ENCODE data around the gene MRPL45. TPM values are rescaled to one million over a fixed set of nuclear protein-coding genes. Genes with fewer than 3 reads are reported as not detected.

MRPL45 gene
- total and polyA plus RNA-seq, 2 donors (not counting 1 experiment from before 2014, with no cell fraction given) = 13.1 to 17.6 TPM

DNA sequence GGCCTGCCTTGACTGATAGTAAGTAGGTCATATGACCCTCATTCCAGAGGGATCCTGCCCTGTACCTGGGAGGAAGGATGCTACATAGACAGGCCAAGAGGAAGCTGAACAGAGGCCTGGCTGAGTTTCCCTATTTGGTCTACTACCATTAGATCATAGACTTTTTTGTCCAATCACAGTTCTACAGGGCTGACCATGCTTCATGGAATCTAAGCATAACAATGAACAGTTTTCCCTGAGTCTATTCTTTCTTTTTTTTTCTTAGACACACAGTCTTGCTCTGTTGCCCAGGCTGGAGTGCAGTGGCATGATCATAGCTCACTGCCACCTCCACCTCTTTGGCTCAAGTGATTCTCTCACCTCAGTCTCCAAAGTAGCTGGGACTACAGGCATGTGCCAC lies 42.9 kb downstream of the MRPL45 start:
- Histone ChIP-seq H3K79me2 (ENCODE audit: control insufficient read depth, insufficient read depth, low read length) (no peaks in the 10 kb centered on the region), H2AFZ (ENCODE audit: insufficient read depth, low read depth, low read length, poor library complexity, severe bottlenecking) (no peak overlapping the region), H3K36me3 (replicated peaks in 1 of 2; ENCODE audit: control extremely low read depth in 1 of 2, control insufficient read depth in 1 of 2, extremely low read depth in 1 of 2, insufficient read depth in 2 of 2, low read length in 1 of 2) (no peaks in the 10 kb centered on the region), H3K27me3 (replicated peaks in 1 of 4; ENCODE audit: control extremely low read depth in 1 of 4, control insufficient read depth in 3 of 4, insufficient read depth in 4 of 4, low read length in 3 of 4) (no peaks in the 10 kb centered on the region), H3K9me3 (ENCODE audit: control extremely low read depth in 1 of 3, control insufficient read depth in 2 of 3, insufficient read depth in 1 of 3, low read length in 2 of 3) (no peaks in the 10 kb centered on the region), H3K9ac (ENCODE audit: low read length) (no peak overlapping the region), H3K4me3 (ENCODE audit: control extremely low read depth in 1 of 5, extremely low read depth in 1 of 5, insufficient read depth in 1 of 5, low read depth in 2 of 5, low read length in 4 of 5) (no peak overlapping the region), H3K4me2 (replicated peaks; ENCODE audit: low read depth, low read length, poor library complexity, severe bottlenecking) (no peak overlapping the region), H4K20me1 (ENCODE audit: control insufficient read depth, insufficient read depth, low read length, poor library complexity, severe bottlenecking) (no peaks in the 10 kb centered on the region), H3K4me1 (ENCODE audit: control insufficient read depth in 2 of 2, insufficient read depth in 2 of 2, low read length in 2 of 2) (no peaks in the 10 kb centered on the region), H3K27ac (ENCODE audit: low read length in 2 of 2) (no peak overlapping the region)
- intact Hi-C loops (cut with micrococcal nuclease) = no loop called here
- Mint-ChIP-seq H3K4me3 (no peak overlapping the region), H3K4me1 (no peaks in the 10 kb centered on the region), H3K27ac (no peak overlapping the region), H3K9me3 (ENCODE audit: insufficient read depth) (no peaks in the 10 kb centered on the region), H3K27me3 (peaks cover 5% of the 10 kb centered on the region)
- ATAC-seq (ENCODE audit: low read depth) (no peak), DNase-seq (no peak)
- POLR2A ChIA-PET = no interaction called here
- CTCF ChIA-PET = interaction anchor here (2.4 kb wide), 1 partner anchor 9 kb away, joined by 7 read pairs; no protein-coding TSS in a partner anchor
- TF ChIP-seq, protein P1, sequence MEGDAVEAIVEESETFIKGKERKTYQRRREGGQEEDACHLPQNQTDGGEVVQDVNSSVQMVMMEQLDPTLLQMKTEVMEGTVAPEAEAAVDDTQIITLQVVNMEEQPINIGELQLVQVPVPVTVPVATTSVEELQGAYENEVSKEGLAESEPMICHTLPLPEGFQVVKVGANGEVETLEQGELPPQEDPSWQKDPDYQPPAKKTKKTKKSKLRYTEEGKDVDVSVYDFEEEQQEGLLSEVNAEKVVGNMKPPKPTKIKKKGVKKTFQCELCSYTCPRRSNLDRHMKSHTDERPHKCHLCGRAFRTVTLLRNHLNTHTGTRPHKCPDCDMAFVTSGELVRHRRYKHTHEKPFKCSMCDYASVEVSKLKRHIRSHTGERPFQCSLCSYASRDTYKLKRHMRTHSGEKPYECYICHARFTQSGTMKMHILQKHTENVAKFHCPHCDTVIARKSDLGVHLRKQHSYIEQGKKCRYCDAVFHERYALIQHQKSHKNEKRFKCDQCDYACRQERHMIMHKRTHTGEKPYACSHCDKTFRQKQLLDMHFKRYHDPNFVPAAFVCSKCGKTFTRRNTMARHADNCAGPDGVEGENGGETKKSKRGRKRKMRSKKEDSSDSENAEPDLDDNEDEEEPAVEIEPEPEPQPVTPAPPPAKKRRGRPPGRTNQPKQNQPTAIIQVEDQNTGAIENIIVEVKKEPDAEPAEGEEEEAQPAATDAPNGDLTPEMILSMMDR (IDR thresholded peaks at IDR 0.05) = no peak
- TF ChIP-seq EZH2 (IDR thresholded peaks at IDR 0.05; ENCODE audit: borderline replicate concordance, insufficient read depth, low read depth, low read length, poor library complexity, severe bottlenecking) = no peak

DNA sequence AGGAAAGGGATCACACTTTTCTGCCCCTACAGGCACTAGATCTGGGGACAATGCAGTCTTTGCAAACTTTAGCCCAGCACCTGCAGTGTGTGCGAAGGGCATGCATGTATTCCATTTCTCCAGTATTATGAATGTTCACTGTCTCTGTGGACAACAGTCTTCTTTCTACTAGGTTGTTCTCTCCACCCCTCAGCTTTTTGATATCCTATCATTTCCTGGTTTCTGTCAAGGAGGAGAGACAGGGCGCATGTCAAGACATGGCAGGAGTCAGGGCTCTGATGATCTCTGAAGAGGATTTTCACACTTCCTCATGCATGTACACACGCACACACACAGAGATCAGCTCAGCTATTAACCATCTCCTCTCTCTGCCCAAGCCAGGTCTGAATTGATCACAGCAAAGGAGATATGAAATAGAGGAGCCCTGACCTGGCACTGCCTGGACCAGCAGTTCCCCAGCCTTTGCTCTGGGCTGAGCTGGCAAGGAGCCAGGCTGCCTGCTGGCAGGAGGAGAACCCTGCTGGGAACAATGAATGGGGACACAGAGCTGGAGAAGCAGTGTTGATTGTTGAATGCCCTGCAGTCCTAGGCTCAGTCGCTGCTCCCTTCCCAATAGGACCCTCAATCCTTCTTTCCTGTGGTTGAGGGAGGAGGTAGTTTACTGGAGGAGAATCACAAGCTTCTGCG lies 44.2 kb downstream of the MRPL45 start:
- no peak overlapping the region for H3K4me3 Mint-ChIP-seq
- no peak overlapping the region for H3K27ac Mint-ChIP-seq
- 100% methylated on average over 2 of the region's 5 CpGs for WGBS (ENCODE audit: insufficient coverage)
- Histone ChIP-seq H2AFZ (ENCODE audit: insufficient read depth, low read depth, low read length, poor library complexity, severe bottlenecking) (no peak overlapping the region), H3K9ac (ENCODE audit: low read length) (no peak overlapping the region), H3K4me3 (ENCODE audit: control extremely low read depth in 1 of 5, extremely low read depth in 1 of 5, insufficient read depth in 1 of 5, low read depth in 2 of 5, low read length in 4 of 5) (no peak overlapping the region), H4K20me1 (ENCODE audit: control insufficient read depth, insufficient read depth, low read length, poor library complexity, severe bottlenecking) (no peaks in the 10 kb centered on the region), H3K4me1 (ENCODE audit: control insufficient read depth in 2 of 2, insufficient read depth in 2 of 2, low read length in 2 of 2) (no peaks in the 10 kb centered on the region), H3K36me3 (replicated peaks in 1 of 2; ENCODE audit: control extremely low read depth in 1 of 2, control insufficient read depth in 1 of 2, extremely low read depth in 1 of 2, insufficient read depth in 2 of 2, low read length in 1 of 2) (no peaks in the 10 kb centered on the region), H3K79me2 (ENCODE audit: control insufficient read depth, insufficient read depth, low read length) (no peaks in the 10 kb centered on the region), H3K27ac (ENCODE audit: low read length in 2 of 2) (no peak overlapping the region), H3K9me3 (ENCODE audit: control extremely low read depth in 1 of 3, control insufficient read depth in 2 of 3, insufficient read depth in 1 of 3, low read length in 2 of 3) (no peaks in the 10 kb centered on the region), H3K4me2 (replicated peaks; ENCODE audit: low read depth, low read length, poor library complexity, severe bottlenecking) (no peak overlapping the region), H3K27me3 (replicated peaks in 1 of 4; ENCODE audit: control extremely low read depth in 1 of 4, control insufficient read depth in 3 of 4, insufficient read depth in 4 of 4, low read length in 3 of 4) (no peaks in the 10 kb centered on the region)
- H3K4me1 Mint-ChIP-seq = no peaks in the 10 kb centered on the region
- H3K9me3 Mint-ChIP-seq (ENCODE audit: insufficient read depth) = no peaks in the 10 kb centered on the region
- TF ChIP-seq, protein P1 (IDR thresholded peaks at IDR 0.05) = no peak
- TF ChIP-seq EZH2 (IDR thresholded peaks at IDR 0.05; ENCODE audit: borderline replicate concordance, insufficient read depth, low read depth, low read length, poor library complexity, severe bottlenecking) = no peak
- ChIA-PET CTCF (interaction anchor here (1.2 kb wide), 1 partner anchor 9 kb away, joined by 3 read pairs; no protein-coding TSS in a partner anchor), POLR2A (no interaction called here)
- DNase-seq (no peak), ATAC-seq (ENCODE audit: low read depth) (no peak)
- intact Hi-C loops (cut with micrococcal nuclease) = no loop called here
- H3K27me3 Mint-ChIP-seq = peaks cover 5% of the 10 kb centered on the region

Measured in B cell (primary cell).